ENCODE measurements around the gene BCL2.

BCL2 gene

GRCh38 chr18:63074981-63075404 lies 244.6 kb downstream of the BCL2 start:
- DNase-seq, result peak; percentile 45

GRCh38 chr18:63073481-63073880 lies 246.1 kb downstream of the BCL2 start:
- no peak for DNase-seq

All from NCI-H774 (cell line).